ENCODE results near the gene GLIS2. TPM values are rescaled to one million over a fixed set of nuclear protein-coding genes. Genes with fewer than 3 reads are reported as not detected.

Gene GLIS2
- total and polyA plus RNA-seq, 5 donors from 2014 or later = 0.03 TPM; not detected in 4

DNA sequence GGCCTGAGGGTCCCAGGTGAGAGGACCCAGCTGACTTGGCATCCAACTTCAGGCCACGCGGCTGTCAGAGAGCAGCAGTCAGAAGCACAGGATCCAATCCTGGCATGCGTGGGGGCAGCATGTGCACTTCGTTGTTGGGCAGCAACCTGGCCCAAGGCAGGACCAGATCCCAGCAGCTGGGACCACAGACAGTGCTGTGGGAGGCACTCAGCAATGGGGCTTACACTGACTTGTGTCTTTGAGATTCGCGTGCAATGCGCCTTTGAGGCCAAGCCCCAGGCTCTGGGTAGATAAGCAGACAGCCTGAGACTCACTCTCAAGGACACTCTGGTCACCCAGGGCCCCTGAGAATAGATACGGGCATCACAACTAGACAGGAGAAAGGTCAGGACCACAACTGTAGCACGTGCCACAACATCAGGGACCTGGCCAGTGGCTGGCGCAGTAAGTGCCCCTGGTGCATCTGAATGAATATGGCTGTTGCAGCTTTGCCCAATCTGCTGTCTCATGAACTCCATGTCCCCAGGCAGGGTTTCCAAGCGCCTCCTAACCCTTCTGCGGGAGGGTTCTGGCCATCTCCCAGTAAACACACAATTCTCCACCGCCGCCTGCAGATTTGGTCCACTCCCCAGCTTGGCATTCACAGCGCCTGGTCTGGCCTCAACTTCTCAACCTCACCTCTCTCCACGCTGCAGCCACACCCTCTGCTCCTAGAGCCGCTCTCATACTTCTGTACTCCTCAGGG lies 32.1 kb downstream of the GLIS2 start:
- Mint-ChIP-seq H3K4me1 (peaks cover 0 to 51% (median 30%) of the 10 kb centered on the region in 4 donors), H3K9me3 (no peaks in the 10 kb centered on the region), H3K36me3 (no peaks in the 10 kb centered on the region), H3K27me3 (no peaks in the 10 kb centered on the region), H3K27ac (peak overlapping the region in 1 of 3 donors; percentile 60), H3K4me3 (peak overlapping the region in 3 of 4 donors; percentile 19 to 82 (median 72))
- Histone ChIP-seq H3K4me1 (ENCODE audit: control insufficient read depth, insufficient read depth, low read length, poor library complexity, severe bottlenecking) (peaks cover 25% of the 10 kb centered on the region), H3K9me3 (ENCODE audit: control insufficient read depth in 2 of 2, low read length in 2 of 2) (no peaks in the 10 kb centered on the region), H3K4me3 (ENCODE audit: low read depth, low read length) (no peak overlapping the region), H3K27me3 (ENCODE audit: control insufficient read depth, insufficient read depth, low read length) (no peaks in the 10 kb centered on the region), H3K36me3 (ENCODE audit: control insufficient read depth, insufficient read depth, low read length) (no peaks in the 10 kb centered on the region), H3K27ac (ENCODE audit: insufficient read depth, low read length, poor library complexity, severe bottlenecking) (no peak overlapping the region)
- DNase-seq = no peak
- no peak for ATAC-seq (ENCODE audit: low read depth in 2 of 2)

DNA sequence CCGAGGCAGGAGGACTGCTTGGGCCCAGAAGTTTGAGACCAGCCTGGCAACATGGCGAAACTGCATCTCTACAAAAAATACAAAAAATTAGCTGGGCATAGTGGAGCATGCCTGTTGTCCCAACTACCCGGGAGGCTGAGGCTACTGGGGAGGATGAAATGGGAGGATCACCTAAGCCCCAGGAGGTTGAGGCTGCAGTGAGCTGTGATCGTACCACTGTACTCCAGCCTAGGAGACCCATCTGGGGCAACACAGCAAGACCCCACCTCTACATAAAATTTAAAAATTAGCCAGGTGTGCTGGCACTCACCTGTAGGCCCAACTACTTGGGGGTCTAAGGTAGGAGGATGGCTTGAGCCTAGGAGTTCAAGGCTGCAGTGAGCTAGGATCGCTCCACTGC lies 33.5 kb downstream of the GLIS2 start:
- Mint-ChIP-seq H3K4me3 (peak overlapping the region in 3 of 4 donors; percentile 24 to 68 (median 56)), H3K4me1 (peaks cover 0 to 47% (median 32%) of the 10 kb centered on the region in 4 donors), H3K9me3 (no peaks in the 10 kb centered on the region), H3K27ac (no peak overlapping the region), H3K36me3 (peaks cover 3% of the 10 kb centered on the region), H3K27me3 (no peaks in the 10 kb centered on the region)
- Histone ChIP-seq H3K4me3 (ENCODE audit: low read depth, low read length) (no peak overlapping the region), H3K27me3 (ENCODE audit: control insufficient read depth, insufficient read depth, low read length) (no peaks in the 10 kb centered on the region), H3K36me3 (ENCODE audit: control insufficient read depth, insufficient read depth, low read length) (peaks cover 3% of the 10 kb centered on the region), H3K4me1 (ENCODE audit: control insufficient read depth, insufficient read depth, low read length, poor library complexity, severe bottlenecking) (peaks cover 25% of the 10 kb centered on the region), H3K27ac (ENCODE audit: insufficient read depth, low read length, poor library complexity, severe bottlenecking) (no peak overlapping the region), H3K9me3 (ENCODE audit: control insufficient read depth in 2 of 2, low read length in 2 of 2) (no peaks in the 10 kb centered on the region)
- no peak for ATAC-seq (ENCODE audit: low read depth in 2 of 2)
- DNase-seq = no peak

DNA sequence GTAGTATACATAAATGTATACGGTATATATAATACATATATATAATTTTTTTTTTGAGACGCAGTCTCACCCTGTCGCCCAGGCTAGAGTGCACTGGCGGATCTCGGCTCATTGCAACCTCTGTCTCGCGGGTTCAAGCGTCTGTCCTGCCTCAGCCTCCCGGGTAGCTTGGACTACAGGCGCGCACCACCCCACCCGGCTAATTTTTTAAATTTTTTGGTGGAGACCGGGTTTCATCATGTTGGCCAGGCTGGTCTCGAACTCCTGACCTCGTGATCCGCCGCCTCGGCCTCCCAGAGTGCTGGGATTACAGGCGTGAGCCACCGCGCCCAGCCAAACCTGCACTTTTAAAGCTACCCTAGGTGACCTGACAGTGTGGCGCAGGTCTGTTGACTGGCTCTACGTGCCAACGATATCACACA lies 34.5 kb downstream of the GLIS2 start:
- Histone ChIP-seq H3K36me3 (ENCODE audit: control insufficient read depth, insufficient read depth, low read length) (peaks cover 10% of the 10 kb centered on the region), H3K27ac (ENCODE audit: insufficient read depth, low read length, poor library complexity, severe bottlenecking) (peak overlapping the region; percentile 66), H3K4me1 (ENCODE audit: control insufficient read depth, insufficient read depth, low read length, poor library complexity, severe bottlenecking) (peaks cover 25% of the 10 kb centered on the region), H3K4me3 (ENCODE audit: low read depth, low read length) (peak overlapping the region; percentile 76), H3K9me3 (ENCODE audit: control insufficient read depth in 2 of 2, low read length in 2 of 2) (no peaks in the 10 kb centered on the region), H3K27me3 (ENCODE audit: control insufficient read depth, insufficient read depth, low read length) (no peaks in the 10 kb centered on the region)
- peaks cover 3% of the 10 kb centered on the region for H3K36me3 Mint-ChIP-seq
- no peak for DNase-seq
- peak overlapping the region; percentile 81 to 97 (median 92) for H3K27ac Mint-ChIP-seq
- no peaks in the 10 kb centered on the region for H3K9me3 Mint-ChIP-seq
- H3K4me3 Mint-ChIP-seq = peak overlapping the region; percentile 91 to 95 (median 92)
- H3K4me1 Mint-ChIP-seq = peaks cover 0 to 41% (median 28%) of the 10 kb centered on the region in 4 donors
- no peak for ATAC-seq (ENCODE audit: low read depth in 2 of 2)
- H3K27me3 Mint-ChIP-seq = no peaks in the 10 kb centered on the region

DNA sequence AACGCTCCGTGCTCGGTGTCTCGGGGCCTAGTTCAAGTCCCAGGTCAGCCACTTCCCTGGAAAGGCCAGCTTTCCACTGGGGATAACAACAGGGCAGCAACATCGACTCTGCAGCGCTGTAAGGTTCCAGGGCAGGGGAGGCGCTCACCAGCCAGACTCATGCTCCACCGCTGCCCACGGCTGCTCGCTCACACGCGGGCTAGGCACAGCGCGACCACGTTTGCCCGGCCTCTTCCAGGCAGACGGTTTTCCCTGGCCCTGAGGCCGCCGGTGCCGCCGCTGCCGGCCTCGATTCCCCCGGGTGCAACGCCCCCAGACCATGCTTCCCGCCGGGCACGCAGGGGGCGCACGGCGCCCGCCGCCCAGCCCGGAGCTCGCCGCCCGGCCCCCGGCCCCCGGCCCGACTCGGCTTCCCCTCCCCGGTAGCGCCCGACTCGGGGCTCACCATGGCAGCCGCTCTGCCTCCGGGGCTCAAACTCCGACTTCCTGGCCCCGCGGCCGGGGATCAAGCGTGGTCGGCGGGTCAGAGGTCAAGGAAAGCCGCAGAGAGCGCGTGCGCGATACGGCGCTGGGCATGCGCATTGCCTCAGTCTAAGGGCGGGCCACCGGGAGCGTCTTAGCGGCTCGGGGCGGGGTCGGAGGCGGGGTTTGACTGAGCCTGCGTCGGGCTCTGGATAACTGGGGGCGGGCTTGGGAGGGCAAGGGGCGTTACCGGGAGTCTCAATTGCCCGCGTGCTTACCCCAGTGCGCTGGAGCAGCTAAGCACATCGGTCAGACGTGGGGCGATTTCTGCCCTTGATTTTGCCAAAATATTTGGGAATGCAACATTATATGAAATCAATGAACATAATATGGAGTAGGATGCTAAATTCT lies 35.2 kb downstream of the GLIS2 start, which contains the start of gene PAM16:
PAM16 (minus strand) TSS at position 535 of the 873 bp plus-strand sequence; CDS start at position 448, 87 bp downstream.
- H3K4me1 ChIP-seq (ENCODE audit: control insufficient read depth, insufficient read depth, low read length, poor library complexity, severe bottlenecking) = peaks cover 25% of the 10 kb centered on the region
- peaks cover 10% of the 10 kb centered on the region for H3K36me3 ChIP-seq (ENCODE audit: control insufficient read depth, insufficient read depth, low read length)
- no peaks in the 10 kb centered on the region for H3K9me3 ChIP-seq (ENCODE audit: control insufficient read depth in 2 of 2, low read length in 2 of 2)
- Mint-ChIP-seq H3K36me3 (peaks cover 3% of the 10 kb centered on the region), H3K27me3 (no peaks in the 10 kb centered on the region), H3K9me3 (no peaks in the 10 kb centered on the region), H3K4me3 (peak within 1 kb of the TSS; percentile 91 to 95 (median 92)), H3K27ac (peak within 1 kb of the TSS; percentile 92 to 97 (median 93)), H3K4me1 (peaks cover 0 to 38% (median 27%) of the 10 kb centered on the region in 4 donors)
- H3K27me3 ChIP-seq (ENCODE audit: control insufficient read depth, insufficient read depth, low read length) = no peaks in the 10 kb centered on the region
- H3K27ac ChIP-seq (ENCODE audit: insufficient read depth, low read length, poor library complexity, severe bottlenecking) = peak within 1 kb of the TSS; percentile 66
- H3K4me3 ChIP-seq (ENCODE audit: low read depth, low read length) = peak within 1 kb of the TSS; percentile 76
- ATAC-seq (ENCODE audit: low read depth in 2 of 2) (peak; percentile 85 to 88), DNase-seq (peak; percentile 96)

DNA sequence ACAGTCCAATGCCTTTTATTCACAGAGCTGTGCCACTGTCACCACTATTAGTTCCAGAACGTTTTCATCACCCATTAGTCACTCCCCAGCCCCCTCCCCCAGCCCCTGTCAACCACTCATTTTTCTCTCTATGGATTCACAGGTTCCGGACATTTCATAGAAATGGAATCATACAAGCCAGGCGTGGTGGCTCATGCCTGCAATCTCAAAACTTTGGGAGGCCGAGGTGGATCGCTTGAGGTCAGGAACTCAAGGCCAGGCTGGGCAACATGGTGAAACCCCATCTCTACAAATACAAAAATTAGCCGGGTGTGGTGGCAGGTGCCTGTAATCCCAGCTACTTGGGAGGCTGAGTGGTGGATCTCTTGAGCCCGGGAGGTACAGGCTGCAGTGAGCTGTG lies 36.0 kb downstream of the GLIS2 start:
- H3K36me3 ChIP-seq (ENCODE audit: control insufficient read depth, insufficient read depth, low read length) = peaks cover 16% of the 10 kb centered on the region
- no peak overlapping the region for H3K4me3 ChIP-seq (ENCODE audit: low read depth, low read length)
- H3K4me1 Mint-ChIP-seq = peaks cover 0 to 32% (median 23%) of the 10 kb centered on the region in 4 donors
- peak overlapping the region; percentile 47 to 95 (median 92) for H3K4me3 Mint-ChIP-seq
- no peaks in the 10 kb centered on the region for H3K27me3 ChIP-seq (ENCODE audit: control insufficient read depth, insufficient read depth, low read length)
- peak overlapping the region; percentile 92 to 97 (median 93) for H3K27ac Mint-ChIP-seq
- DNase-seq = no peak
- no peak for ATAC-seq (ENCODE audit: low read depth in 2 of 2)
- H3K36me3 Mint-ChIP-seq = peaks cover 3% of the 10 kb centered on the region
- no peaks in the 10 kb centered on the region for H3K9me3 ChIP-seq (ENCODE audit: control insufficient read depth in 2 of 2, low read length in 2 of 2)
- peak overlapping the region; percentile 66 for H3K27ac ChIP-seq (ENCODE audit: insufficient read depth, low read length, poor library complexity, severe bottlenecking)
- peaks cover 25% of the 10 kb centered on the region for H3K4me1 ChIP-seq (ENCODE audit: control insufficient read depth, insufficient read depth, low read length, poor library complexity, severe bottlenecking)
- H3K27me3 Mint-ChIP-seq = no peaks in the 10 kb centered on the region
- no peaks in the 10 kb centered on the region for H3K9me3 Mint-ChIP-seq

DNA sequence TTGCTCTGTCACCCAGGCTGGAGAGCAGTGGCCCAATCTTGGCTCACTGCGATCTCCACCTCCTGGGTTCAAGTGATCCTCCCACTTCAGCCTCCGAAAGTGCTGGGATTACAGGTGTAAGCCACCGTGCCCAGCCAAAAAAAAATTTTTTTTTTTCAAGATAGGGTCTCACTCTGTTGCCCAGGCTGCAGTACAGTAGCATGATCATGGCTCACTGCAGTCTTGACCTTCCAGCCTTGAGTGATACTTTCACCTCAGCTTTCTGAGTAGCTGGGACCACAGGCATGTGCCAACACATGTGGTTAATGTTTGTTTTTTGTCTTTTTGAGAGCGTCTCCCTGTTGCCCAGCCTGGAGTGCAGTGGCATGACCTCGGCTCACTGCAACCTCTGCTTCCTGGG lies 37.0 kb downstream of the GLIS2 start:
- H3K4me1 Mint-ChIP-seq = peaks cover 0 to 27% (median 18%) of the 10 kb centered on the region in 4 donors
- H3K9me3 Mint-ChIP-seq = peaks cover 0 to under 1% (median 0%) of the 10 kb centered on the region in 7 donors
- no peaks in the 10 kb centered on the region for H3K27me3 Mint-ChIP-seq

DNA sequence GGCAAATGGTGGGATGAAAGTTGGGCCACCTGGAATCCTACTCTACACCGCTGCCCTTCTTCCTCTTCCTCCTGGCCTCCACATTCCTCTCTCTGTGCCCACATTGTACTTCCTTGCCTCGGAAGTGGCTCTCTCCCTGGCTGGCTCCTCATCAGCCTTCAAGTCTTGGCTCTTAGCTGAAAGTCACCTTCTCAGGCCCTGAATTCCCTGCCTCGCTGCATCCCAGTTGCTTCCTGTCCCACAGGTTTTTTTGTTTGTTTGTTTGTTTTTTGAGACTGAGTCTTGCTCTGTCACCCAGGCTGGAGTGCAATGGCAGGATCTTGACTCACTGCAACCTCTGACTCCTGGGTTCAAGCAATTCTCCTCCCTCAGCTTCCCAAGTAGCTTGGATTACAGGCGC lies 37.8 kb downstream of the GLIS2 start:
- ATAC-seq (ENCODE audit: low read depth in 2 of 2) (no peak), DNase-seq (no peak)
- peak overlapping the region in 2 of 4 donors; percentile 2 to 47 for H3K4me3 Mint-ChIP-seq
- peaks cover 3% of the 10 kb centered on the region for H3K36me3 Mint-ChIP-seq
- no peak overlapping the region for H3K4me3 ChIP-seq (ENCODE audit: low read depth, low read length)
- H3K27ac ChIP-seq (ENCODE audit: insufficient read depth, low read length, poor library complexity, severe bottlenecking) = no peak overlapping the region
- H3K9me3 Mint-ChIP-seq = peaks cover 0 to 1% (median 0%) of the 10 kb centered on the region in 7 donors
- H3K27ac Mint-ChIP-seq = peak overlapping the region in 2 of 3 donors; percentile 12 to 62
- H3K4me1 ChIP-seq (ENCODE audit: control insufficient read depth, insufficient read depth, low read length, poor library complexity, severe bottlenecking) = peaks cover 22% of the 10 kb centered on the region
- peaks cover 29% of the 10 kb centered on the region for H3K36me3 ChIP-seq (ENCODE audit: control insufficient read depth, insufficient read depth, low read length)
- peaks cover 0 to 22% (median 11%) of the 10 kb centered on the region in 4 donors for H3K4me1 Mint-ChIP-seq
- H3K27me3 Mint-ChIP-seq = no peaks in the 10 kb centered on the region
- no peaks in the 10 kb centered on the region for H3K9me3 ChIP-seq (ENCODE audit: control insufficient read depth in 2 of 2, low read length in 2 of 2)
- no peaks in the 10 kb centered on the region for H3K27me3 ChIP-seq (ENCODE audit: control insufficient read depth, insufficient read depth, low read length)

More for the DNA sequence above, 37.0 kb downstream of the GLIS2 start:
- Histone ChIP-seq H3K27ac (ENCODE audit: insufficient read depth, low read length, poor library complexity, severe bottlenecking) (no peak overlapping the region), H3K4me3 (ENCODE audit: low read depth, low read length) (no peak overlapping the region), H3K9me3 (ENCODE audit: control insufficient read depth in 2 of 2, low read length in 2 of 2) (no peaks in the 10 kb centered on the region), H3K36me3 (ENCODE audit: control insufficient read depth, insufficient read depth, low read length) (peaks cover 22% of the 10 kb centered on the region), H3K27me3 (ENCODE audit: control insufficient read depth, insufficient read depth, low read length) (no peaks in the 10 kb centered on the region), H3K4me1 (ENCODE audit: control insufficient read depth, insufficient read depth, low read length, poor library complexity, severe bottlenecking) (peaks cover 22% of the 10 kb centered on the region)
- Mint-ChIP-seq H3K27ac (no peak overlapping the region), H3K36me3 (peaks cover 3% of the 10 kb centered on the region), H3K4me3 (peak overlapping the region in 2 of 4 donors; percentile 47 to 93)
- ATAC-seq (ENCODE audit: low read depth in 2 of 2) (no peak), DNase-seq (no peak)
